H9 (cell line): Measurements from ENCODE around the gene ITGBL1. TPM values are rescaled to one million over a fixed set of nuclear protein-coding genes. Genes with fewer than 3 reads are reported as not detected.

ENCODE experiments used
- DNase-seq: peaks from one replicate; pipeline ENCODE4 v3.0.0-alpha.2; 2017
- H2AFZ ChIP-seq: one replicate; pipeline ENCODE4 v1.6.1; 2013; ENCODE audit warnings: mild to moderate bottlenecking, low read length, control low read depth, moderate library complexity
- H2AK5ac ChIP-seq: 2 replicates; pipeline ENCODE4 v1.6.1; 2013; ENCODE audit warnings: low read length, control low read depth, mixed read lengths; ENCODE audit not compliant: insufficient read length
- H2BK120ac ChIP-seq: one replicate; pipeline ENCODE4 v1.6.1; 2013; ENCODE audit warnings: low read depth, mild to moderate bottlenecking, low read length, control low read depth, inconsistent platforms; ENCODE audit not compliant: poor library complexity, severe bottlenecking
- H2BK12ac ChIP-seq: 2 replicates; pipeline ENCODE4 v1.6.1; 2013; ENCODE audit warnings: low read length, control low read depth, mixed read lengths, low read depth; ENCODE audit not compliant: insufficient read length
- H2BK15ac ChIP-seq: 2 replicates; pipeline ENCODE4 v1.6.1; 2013; ENCODE audit warnings: low read depth, low read length, control low read depth
- H2BK20ac ChIP-seq: one replicate; pipeline ENCODE4 v1.6.1; 2013; ENCODE audit warnings: low read depth, mild to moderate bottlenecking, low read length, control low read depth, inconsistent platforms; ENCODE audit not compliant: poor library complexity, severe bottlenecking
- H2BK5ac ChIP-seq: 2 replicates; pipeline ENCODE4 v1.6.1; 2013; ENCODE audit warnings: low read length, control low read depth, mixed read lengths; ENCODE audit not compliant: insufficient read length
- H3K14ac ChIP-seq: 2 replicates; pipeline ENCODE4 v1.6.1; 2013; ENCODE audit warnings: low read length, control low read depth; ENCODE audit not compliant: insufficient read depth
- H3K18ac ChIP-seq: 2 replicates; pipeline ENCODE4 v1.6.1; 2013; ENCODE audit warnings: low read depth, mild to moderate bottlenecking, mixed read lengths, low read length, control low read depth; ENCODE audit not compliant: insufficient read length
- H3K23ac ChIP-seq: 2 replicates; pipeline ENCODE4 v1.6.1; 2013; ENCODE audit warnings: low read length, control low read depth, mixed read lengths, low read depth; ENCODE audit not compliant: insufficient read length
- H3K23me2 ChIP-seq: 2 replicates; pipeline ENCODE4 v1.6.1; 2013; ENCODE audit warnings: low read depth, mild to moderate bottlenecking, mixed read lengths, low read length, control low read depth; ENCODE audit not compliant: insufficient read length, poor library complexity, severe bottlenecking
- H3K27ac ChIP-seq: 2 replicates; pipeline ENCODE4 v1.5.1; 2013; ENCODE audit warnings: low read length, control low read depth, mixed read lengths, low read depth; ENCODE audit not compliant: insufficient read length
- H3K27me3 ChIP-seq: 2 replicates; pipeline ENCODE4 v1.6.1; 2013; ENCODE audit warnings: low read length, control low read depth, inconsistent platforms; ENCODE audit not compliant: insufficient read depth
- H3K4ac ChIP-seq: 2 replicates; pipeline ENCODE4 v1.6.1; 2013; ENCODE audit warnings: low read depth, mild to moderate bottlenecking, control low read depth, inconsistent platforms, low read length, moderate library complexity
- H3K4me1 ChIP-seq: 2 replicates; pipeline ENCODE4 v1.6.1; 2013; ENCODE audit warnings: low read length, control low read depth, inconsistent platforms; ENCODE audit not compliant: insufficient read depth
- H3K4me2 ChIP-seq: 2 replicates; pipeline ENCODE4 v1.6.1; 2013; ENCODE audit warnings: low read length, control low read depth, mixed read lengths; ENCODE audit not compliant: insufficient read length, insufficient read depth
- H3K56ac ChIP-seq: 2 replicates; pipeline ENCODE4 v1.6.1; 2013; ENCODE audit warnings: low read depth, mild to moderate bottlenecking, mixed read lengths, low read length, control low read depth; ENCODE audit not compliant: insufficient read length
- H3K79me1 ChIP-seq: 2 replicates; pipeline ENCODE4 v1.6.1; 2013; ENCODE audit warnings: low read depth, mild to moderate bottlenecking, moderate library complexity, low read length, control low read depth, inconsistent platforms; ENCODE audit not compliant: insufficient read depth, poor library complexity, severe bottlenecking
- H3K79me2 ChIP-seq: 2 replicates; pipeline ENCODE4 v1.6.1; 2013; ENCODE audit warnings: low read length, control low read depth, inconsistent platforms; ENCODE audit not compliant: insufficient read depth
- H3K9ac ChIP-seq: 2 replicates; pipeline ENCODE4 v1.6.1; 2013; ENCODE audit warnings: low read length, control low read depth, mixed read lengths; ENCODE audit not compliant: insufficient read length; ENCODE audit errors: extremely low read depth
- H3K9me3 ChIP-seq: one replicate; pipeline ENCODE4 v1.6.1; 2013; ENCODE audit warnings: low read depth, low read length, inconsistent platforms; ENCODE audit not compliant: control insufficient read depth
- H3T11ph ChIP-seq: one replicate; pipeline ENCODE4 v1.6.1; 2013; ENCODE audit warnings: mild to moderate bottlenecking, low read length, control low read depth, inconsistent platforms
- H4K20me1 ChIP-seq: one replicate; pipeline ENCODE4 v1.6.1; 2013; ENCODE audit not compliant: control insufficient read depth, insufficient read length, insufficient read depth
- H4K5ac ChIP-seq: 2 replicates; pipeline ENCODE4 v1.6.1; 2013; ENCODE audit warnings: low read depth, mild to moderate bottlenecking, mixed read lengths, low read length, control low read depth; ENCODE audit not compliant: insufficient read length
- H4K8ac ChIP-seq: replicated peaks from 2 replicates; pipeline ENCODE4 v1.6.1; 2013; ENCODE audit warnings: low read length, control low read depth, mixed read lengths, low read depth; ENCODE audit not compliant: insufficient read length
- H4K91ac ChIP-seq: 2 replicates; pipeline ENCODE4 v1.6.1; 2013; ENCODE audit warnings: low read depth, mild to moderate bottlenecking, moderate library complexity, mixed read lengths, low read length, control low read depth; ENCODE audit not compliant: insufficient read length
- H3K27ac Mint-ChIP-seq, 3 experiments: 2 replicates in 2 of 3; 3 replicates in 1 of 3; pipeline ENCODE4 v1.8.0; 2020 to 2021; ENCODE audit warnings: mixed read lengths in 3 of 3, mild to moderate bottlenecking in 1 of 3, moderate library complexity in 1 of 3
- H3K27me3 Mint-ChIP-seq: 2 replicates; pipeline ENCODE4 v1.8.0; 2021; ENCODE audit warnings: low read depth, mild to moderate bottlenecking, moderate library complexity, mixed read lengths
- H3K36me3 Mint-ChIP-seq, 3 experiments: 2 replicates in 2 of 3; 3 replicates in 1 of 3; pipeline ENCODE4 v1.8.0; 2020 to 2021; ENCODE audit warnings: low read depth in 3 of 3, mixed read lengths in 3 of 3; ENCODE audit not compliant: insufficient read depth in 1 of 3
- H3K4me1 Mint-ChIP-seq, 2 experiments: 2 replicates each; pipeline ENCODE4 v1.8.0; 2020; ENCODE audit warnings: mixed read lengths in 2 of 2
- H3K4me3 Mint-ChIP-seq, 2 experiments: 2 replicates in 1 of 2; 3 replicates in 1 of 2; pipeline ENCODE4 v1.8.0; 2020 to 2021; ENCODE audit warnings: mild to moderate bottlenecking in 2 of 2, mixed read lengths in 2 of 2, moderate library complexity in 1 of 2
- H3K9me3 Mint-ChIP-seq, 2 experiments: 2 replicates in 1 of 2; 3 replicates in 1 of 2; pipeline ENCODE4 v1.8.0; 2020; ENCODE audit warnings: mild to moderate bottlenecking in 2 of 2, mixed read lengths in 2 of 2, moderate library complexity in 1 of 2
- CTCF ChIP-seq: fragments of 200-600 bp; sonication (generic); conservative IDR thresholded peaks from 3 replicates; pipeline ENCODE4 v1.8.0; 2021; ENCODE audit warnings: antibody characterized with exemption, mild to moderate bottlenecking
- WGBS: extraction: QIAGEN DNeasy Blood & Tissue Kit; methylation state at CpG from one replicate; pipeline ENCODE4 v1.1.7; 2013; ENCODE audit warnings: missing lambda C conversion rate, low lambda C conversion rate, mixed read lengths; ENCODE audit not compliant: insufficient read length; ENCODE audit errors: extremely low coverage; 5-methylcytosine and 5-hydroxymethylcytosine counted together
- long read RNA-seq: library from polyadenylated mRNA; unstranded; transcript quantifications from one replicate; pipeline ENCODE4 v2.0.0, GENCODE V29; 2020
- total RNA-seq: library from RNA; stranded (reverse); gene quantifications from 2 replicates; pipeline ENCODE4 v1.2.1, GENCODE V29; 2021

Gene ITGBL1
- total RNA-seq = 0.04 TPM in 1 of 2 replicates, not detected in the other
- long read RNA-seq, partial matches to known transcripts = 1 of 1 reads
- long read RNA-seq, other reads (novel, unspliced or antisense) = 0 of 1 reads

- H3K4ac ChIP-seq = no peak within 1 kb of the TSS
- Mint-ChIP-seq H3K36me3 (no peaks in the 10 kb centered on the region), H3K4me3 (no peak within 1 kb of the TSS), H3K27ac (no peak within 1 kb of the TSS), H3K27me3 (no peaks in the 10 kb centered on the region; the same call in 1 of the 2 replicates), H3K4me1 (peaks cover 16 to 18% of the 10 kb centered on the region in 2 experiments), H3K9me3 (no peaks in the 10 kb centered on the region)
- H4K91ac ChIP-seq = no peak within 1 kb of the TSS
- no CpG with 5 or more reads among the region's 18 CpGs for WGBS
- peak within 1 kb of the TSS; percentile 28; the same call in 1 of the 2 replicates for H3K14ac ChIP-seq
- no peak within 1 kb of the TSS for H2BK120ac ChIP-seq
- H2AFZ ChIP-seq = no peak within 1 kb of the TSS
- H3K4me1 ChIP-seq = peaks cover 2% of the 10 kb centered on the region; the same call in 1 of the 2 replicates
- H2BK20ac ChIP-seq = no peak within 1 kb of the TSS
- no peak within 1 kb of the TSS for H2BK12ac ChIP-seq
- H4K8ac ChIP-seq = no peak within 1 kb of the TSS
- no peak within 1 kb of the TSS for H3T11ph ChIP-seq
- H3K4me2 ChIP-seq = no peak within 1 kb of the TSS
- no peak within 1 kb of the TSS for H3K23ac ChIP-seq
- H3K56ac ChIP-seq = no peak within 1 kb of the TSS
- no peaks in the 10 kb centered on the region for H3K23me2 ChIP-seq
- no peak within 1 kb of the TSS for H2BK15ac ChIP-seq
- no peaks in the 10 kb centered on the region for H3K79me2 ChIP-seq
- no peak within 1 kb of the TSS for H2AK5ac ChIP-seq
- H3K27me3 ChIP-seq = no peaks in the 10 kb centered on the region
- H3K9me3 ChIP-seq = no peaks in the 10 kb centered on the region
- H3K79me1 ChIP-seq = no peaks in the 10 kb centered on the region
- no peak within 1 kb of the TSS for H2BK5ac ChIP-seq
- H3K18ac ChIP-seq = no peak within 1 kb of the TSS
- no peak within 1 kb of the TSS for H4K5ac ChIP-seq
- TF ChIP-seq CTCF = no peak
- no peaks in the 10 kb centered on the region for H4K20me1 ChIP-seq
- no peak for DNase-seq
- no peak within 1 kb of the TSS for H3K27ac ChIP-seq
- no peak within 1 kb of the TSS for H3K9ac ChIP-seq
These were observed at the start of gene ITGBL1 for GRCh38 chr13:101452519-101453485. TSS of gene ITGBL1 (plus strand) at chr13:101452675. CDS start at chr13:101452834, 159 bp downstream.
